ENCODE results near the gene C16orf89. TPM values are rescaled to one million over a fixed set of nuclear protein-coding genes. Genes with fewer than 3 reads are reported as not detected.
A peak's percentile ranks its signal among the peaks of the same experiment; 100 is the strongest.

Gene C16orf89
- total RNA-seq, 3 donors from 2014 or later (not counting 1 experiment from before 2014, with no cell fraction given), result not detected

DNA sequence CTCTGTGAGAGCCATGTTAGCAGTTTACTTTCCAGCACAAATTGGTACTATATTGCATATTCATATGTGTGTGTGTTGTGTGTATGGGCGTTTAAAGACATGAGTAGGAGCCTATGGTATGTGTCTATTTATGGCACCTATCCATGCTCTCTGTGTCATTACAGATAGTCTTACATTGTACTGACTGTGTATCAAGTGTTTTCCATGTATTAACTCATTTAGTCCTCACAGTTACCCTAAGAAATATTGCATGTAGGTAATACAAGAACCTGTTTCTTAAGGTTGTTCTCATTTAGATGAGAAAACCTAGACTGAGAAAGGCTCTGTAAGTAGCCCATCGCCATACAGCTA lies 7.5 kb upstream of the C16orf89 start:
- peak overlapping the region; percentile 98 to 99 for H3K27ac Mint-ChIP-seq
- DNase-seq (no peak), ATAC-seq (no peak)
- H3K27ac ChIP-seq (ENCODE audit: low read length), result no peak overlapping the region
- intact Hi-C loops (cut with micrococcal nuclease), result loop anchor here (2.0 kb wide), 1 partner anchor 24 kb away; the partner anchor contains the start of gene EEF2KMT
- peaks cover 18% of the 10 kb centered on the region for H3K36me3 ChIP-seq (ENCODE audit: control insufficient read depth, insufficient read depth, low read length)
- peak overlapping the region; percentile 98 for H3K4me3 Mint-ChIP-seq
- H3K36me3 Mint-ChIP-seq, result no peaks in the 10 kb centered on the region
- no peak overlapping the region for H3K4me3 ChIP-seq (ENCODE audit: low read length)
- H3K9me3 ChIP-seq (ENCODE audit: control insufficient read depth, insufficient read depth, low read length), result no peaks in the 10 kb centered on the region
- H3K4me1 ChIP-seq (ENCODE audit: control insufficient read depth, insufficient read depth, low read length), result peaks cover 18% of the 10 kb centered on the region
- no peaks in the 10 kb centered on the region for H3K27me3 ChIP-seq (ENCODE audit: control insufficient read depth, insufficient read depth, low read length)
- 95% methylated on average over 2 of the region's 2 CpGs for WGBS (ENCODE audit: insufficient coverage)
- H3K4me1 Mint-ChIP-seq, result peaks cover 26 to 27% of the 10 kb centered on the region in 2 donors
- TF ChIP-seq, protein P1, sequence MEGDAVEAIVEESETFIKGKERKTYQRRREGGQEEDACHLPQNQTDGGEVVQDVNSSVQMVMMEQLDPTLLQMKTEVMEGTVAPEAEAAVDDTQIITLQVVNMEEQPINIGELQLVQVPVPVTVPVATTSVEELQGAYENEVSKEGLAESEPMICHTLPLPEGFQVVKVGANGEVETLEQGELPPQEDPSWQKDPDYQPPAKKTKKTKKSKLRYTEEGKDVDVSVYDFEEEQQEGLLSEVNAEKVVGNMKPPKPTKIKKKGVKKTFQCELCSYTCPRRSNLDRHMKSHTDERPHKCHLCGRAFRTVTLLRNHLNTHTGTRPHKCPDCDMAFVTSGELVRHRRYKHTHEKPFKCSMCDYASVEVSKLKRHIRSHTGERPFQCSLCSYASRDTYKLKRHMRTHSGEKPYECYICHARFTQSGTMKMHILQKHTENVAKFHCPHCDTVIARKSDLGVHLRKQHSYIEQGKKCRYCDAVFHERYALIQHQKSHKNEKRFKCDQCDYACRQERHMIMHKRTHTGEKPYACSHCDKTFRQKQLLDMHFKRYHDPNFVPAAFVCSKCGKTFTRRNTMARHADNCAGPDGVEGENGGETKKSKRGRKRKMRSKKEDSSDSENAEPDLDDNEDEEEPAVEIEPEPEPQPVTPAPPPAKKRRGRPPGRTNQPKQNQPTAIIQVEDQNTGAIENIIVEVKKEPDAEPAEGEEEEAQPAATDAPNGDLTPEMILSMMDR (IDR thresholded peaks at IDR 0.05), result no peak
- no peaks in the 10 kb centered on the region for H3K27me3 Mint-ChIP-seq (ENCODE audit: low read depth in 2 of 2)
- H3K9me3 Mint-ChIP-seq, result no peaks in the 10 kb centered on the region

DNA sequence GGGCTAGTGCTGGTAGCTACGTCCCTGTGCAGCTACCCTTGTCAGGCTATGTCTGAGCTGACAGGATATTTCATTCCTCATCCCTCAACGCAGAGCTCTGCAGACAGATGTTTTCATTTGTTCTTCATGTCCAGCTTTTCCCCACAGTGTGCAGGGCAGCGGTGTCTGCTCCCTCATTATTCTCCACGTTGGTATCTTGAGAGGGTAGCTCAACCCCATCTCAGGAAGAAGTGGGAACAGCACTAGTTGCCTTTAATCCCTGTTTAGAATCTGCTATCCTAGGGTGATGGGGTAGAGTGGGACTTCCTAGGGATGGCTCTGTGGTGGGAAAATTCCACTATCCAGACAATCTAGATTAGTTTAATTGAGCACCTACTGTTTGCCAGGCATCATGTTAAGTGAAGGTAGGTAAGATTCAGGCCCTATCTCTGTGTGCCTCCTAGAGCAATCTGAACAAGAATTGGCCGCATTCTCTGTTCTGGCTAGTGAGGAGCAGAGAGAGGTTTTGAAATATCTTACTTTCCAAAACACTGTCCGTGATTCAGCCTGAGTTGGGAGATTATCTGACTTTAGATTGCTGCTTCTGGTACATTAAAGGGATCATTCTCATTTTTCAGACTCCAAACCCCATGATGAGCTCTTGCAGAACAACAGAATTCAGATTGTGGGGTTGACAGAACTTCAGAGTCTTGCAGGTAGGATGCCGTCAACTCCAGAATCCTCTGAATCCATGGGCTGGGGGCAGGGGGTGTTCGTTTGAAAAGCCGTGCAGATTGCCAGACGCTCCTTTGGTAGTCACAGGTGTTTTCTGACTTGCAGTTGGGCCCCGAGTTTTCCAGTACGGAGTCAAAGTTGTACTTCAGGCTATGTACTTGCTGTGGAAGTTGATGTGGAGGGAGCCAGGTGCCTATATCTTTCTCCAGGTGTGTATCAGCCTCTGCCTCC lies 6.8 kb upstream of the C16orf89 start:
- H3K4me1 ChIP-seq (ENCODE audit: control insufficient read depth, insufficient read depth, low read length), result peaks cover 18% of the 10 kb centered on the region
- ATAC-seq (no peak), DNase-seq (no peak)
- peak overlapping the region; percentile 98 for H3K4me3 Mint-ChIP-seq
- peaks cover 26 to 27% of the 10 kb centered on the region in 2 donors for H3K4me1 Mint-ChIP-seq
- H3K36me3 ChIP-seq (ENCODE audit: control insufficient read depth, insufficient read depth, low read length), result peaks cover 18% of the 10 kb centered on the region
- H3K36me3 Mint-ChIP-seq, result no peaks in the 10 kb centered on the region
- intact Hi-C loops (cut with micrococcal nuclease), result loop anchor here (2.0 kb wide), 1 partner anchor 24 kb away; the partner anchor contains the start of gene EEF2KMT
- 67% methylated on average over 12 of the region's 12 CpGs for WGBS (ENCODE audit: insufficient coverage)
- H3K27me3 ChIP-seq (ENCODE audit: control insufficient read depth, insufficient read depth, low read length), result no peaks in the 10 kb centered on the region
- H3K9me3 ChIP-seq (ENCODE audit: control insufficient read depth, insufficient read depth, low read length), result no peaks in the 10 kb centered on the region
- H3K4me3 ChIP-seq (ENCODE audit: low read length), result peak overlapping the region; percentile 71
- H3K9me3 Mint-ChIP-seq, result no peaks in the 10 kb centered on the region
- TF ChIP-seq, protein P1 (IDR thresholded peaks at IDR 0.05), result no peak
- H3K27me3 Mint-ChIP-seq (ENCODE audit: low read depth in 2 of 2), result no peaks in the 10 kb centered on the region
- peak overlapping the region; percentile 85 for H3K27ac ChIP-seq (ENCODE audit: low read length)
- H3K27ac Mint-ChIP-seq, result peak overlapping the region; percentile 98 to 99

DNA sequence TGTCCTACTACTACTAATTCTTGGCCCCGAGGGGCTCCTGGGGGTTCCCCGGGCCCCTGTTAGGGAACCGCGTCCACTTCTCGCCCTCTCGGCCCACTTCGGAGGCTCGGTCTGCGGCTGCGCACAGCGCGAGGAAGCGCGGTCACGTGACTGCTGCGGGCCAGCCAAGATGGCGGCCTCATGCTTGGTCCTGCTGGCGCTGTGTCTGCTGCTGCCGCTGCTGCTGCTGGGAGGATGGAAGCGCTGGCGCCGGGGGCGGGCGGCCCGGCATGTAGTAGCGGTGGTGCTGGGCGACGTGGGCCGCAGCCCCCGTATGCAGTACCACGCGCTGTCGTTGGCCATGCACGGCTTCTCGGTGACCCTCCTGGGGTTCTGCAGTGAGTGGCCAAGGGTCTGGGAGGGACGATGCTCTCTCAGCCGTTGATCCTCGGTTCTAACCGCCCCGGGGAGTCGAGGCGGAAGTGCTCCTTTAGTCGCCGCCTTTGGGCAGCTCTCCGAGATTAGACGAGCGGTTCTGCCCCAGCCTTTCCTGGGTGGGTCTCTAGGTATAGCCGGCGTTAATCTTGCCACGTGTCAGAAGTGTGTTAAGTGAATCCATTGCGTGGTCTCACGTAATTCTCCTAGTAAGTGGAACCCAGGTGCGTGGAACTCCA lies 6.1 kb upstream of the C16orf89 start, which contains the start of gene ALG1:
Gene ALG1, plus strand, starts transcription at position 163 of the 653 bp plus-strand sequence. Its CDS starts 7 bp downstream, at position 170.
- H3K36me3 ChIP-seq (ENCODE audit: control insufficient read depth, insufficient read depth, low read length), result peaks cover 14% of the 10 kb centered on the region
- peak within 1 kb of the TSS; percentile 85 for H3K27ac ChIP-seq (ENCODE audit: low read length)
- peaks cover 18% of the 10 kb centered on the region for H3K4me1 ChIP-seq (ENCODE audit: control insufficient read depth, insufficient read depth, low read length)
- no peaks in the 10 kb centered on the region for H3K9me3 ChIP-seq (ENCODE audit: control insufficient read depth, insufficient read depth, low read length)
- H3K36me3 Mint-ChIP-seq, result no peaks in the 10 kb centered on the region
- DNase-seq, result peak; percentile 89 to 96
- peak within 1 kb of the TSS; percentile 98 for H3K4me3 Mint-ChIP-seq
- intact Hi-C loops (cut with micrococcal nuclease), result loop anchor here (2.0 kb wide), 1 partner anchor 25 kb away; the partner anchor contains the start of gene EEF2KMT
- peaks cover 26 to 27% of the 10 kb centered on the region in 2 donors for H3K4me1 Mint-ChIP-seq
- WGBS (ENCODE audit: insufficient coverage), result under 1% methylated on average over 53 of the region's 53 CpGs
- no peaks in the 10 kb centered on the region for H3K27me3 Mint-ChIP-seq (ENCODE audit: low read depth in 2 of 2)
- no peaks in the 10 kb centered on the region for H3K27me3 ChIP-seq (ENCODE audit: control insufficient read depth, insufficient read depth, low read length)
- peak; percentile 92 to 94 (median 93) for ATAC-seq
- TF ChIP-seq, protein P1 (IDR thresholded peaks at IDR 0.05), result no peak
- H3K4me3 ChIP-seq (ENCODE audit: low read length), result peak within 1 kb of the TSS; percentile 71
- peak within 1 kb of the TSS; percentile 98 to 99 for H3K27ac Mint-ChIP-seq
- no peaks in the 10 kb centered on the region for H3K9me3 Mint-ChIP-seq

All from natural killer cell (primary cell).